Suprapubic skin (tissue), 4 donors: ENCODE results near the gene PCP4L1. TPM values are rescaled to one million over a fixed set of nuclear protein-coding genes. Genes with fewer than 3 reads are reported as not detected.

Source experiments
- DNase-seq, 2 donors: peaks; one replicate each; pipeline ENCODE4 v3.0.0-alpha.2; 2019; ENCODE audit warnings: low spot score in 2 of 2
- H3K27ac ChIP-seq: fragments of 200-600 bp; sonication (generic); one replicate; pipeline ENCODE4 v1.5.1; 2019
- H3K27me3 ChIP-seq: fragments of 200-600 bp; sonication (generic); one replicate; pipeline ENCODE4 v1.5.1; 2019
- H3K36me3 ChIP-seq: fragments of 200-600 bp; sonication (generic); one replicate; pipeline ENCODE4 v1.5.1; 2019
- H3K4me1 ChIP-seq: fragments of 200-600 bp; sonication (generic); one replicate; pipeline ENCODE4 v1.5.1; 2019
- H3K4me3 ChIP-seq: fragments of 200-600 bp; sonication (generic); one replicate; pipeline ENCODE4 v1.5.1; 2019; ENCODE audit warnings: mild to moderate bottlenecking
- H3K9me3 ChIP-seq: fragments of 200-600 bp; sonication (generic); one replicate; pipeline ENCODE4 v1.5.1; 2019
- EP300 ChIP-seq: sonication (generic); formaldehyde crosslinking; IDR thresholded peaks from one replicate; pipeline ENCODE4 v1.6.1; 2017; ENCODE audit warnings: antibody characterized with exemption
- POLR2A ChIP-seq, 2 donors: fragments of 450-650 bp; IDR thresholded peaks; one replicate each; pipeline ENCODE4 v1.6.1; 2017; ENCODE audit warnings: antibody characterized with exemption in 2 of 2, mild to moderate bottlenecking in 2 of 2, moderate library complexity in 2 of 2
- POLR2AphosphoS5 ChIP-seq, 3 donors: sonication (generic); formaldehyde crosslinking; IDR thresholded peaks; one replicate each; pipeline ENCODE4 v1.6.1; 2017; ENCODE audit warnings: antibody characterized with exemption in 3 of 3
- WGBS: methylation state at CpG from one replicate; pipeline ENCODE4 v1.1.5; 2018; 5-methylcytosine and 5-hydroxymethylcytosine counted together
- total RNA-seq, 4 donors: library from RNA; depleted of rRNA; stranded (reverse); fragments of >200 nt; gene quantifications; one replicate each; pipeline ENCODE4 v1.1.0, GENCODE V29; 2016
- TF ChIP-seq, protein P1 (sequence below), 2 donors: fragments of 200-600 bp in 1 of 2; fragments of 450-650 bp in 1 of 2; sonication (generic) in 1 of 2; IDR thresholded peaks; one replicate each; pipeline ENCODE4 v1.5.1; 2016 to 2019; ENCODE audit warnings: antibody characterized with exemption in 2 of 2, mild to moderate bottlenecking in 1 of 2, moderate library complexity in 1 of 2

Gene PCP4L1
- total RNA-seq = 10 to 100 TPM in 1 of 4 donors, 1 to 10 TPM in 3; 2.7 to 10.1 (median 3.7) TPM

DNA sequence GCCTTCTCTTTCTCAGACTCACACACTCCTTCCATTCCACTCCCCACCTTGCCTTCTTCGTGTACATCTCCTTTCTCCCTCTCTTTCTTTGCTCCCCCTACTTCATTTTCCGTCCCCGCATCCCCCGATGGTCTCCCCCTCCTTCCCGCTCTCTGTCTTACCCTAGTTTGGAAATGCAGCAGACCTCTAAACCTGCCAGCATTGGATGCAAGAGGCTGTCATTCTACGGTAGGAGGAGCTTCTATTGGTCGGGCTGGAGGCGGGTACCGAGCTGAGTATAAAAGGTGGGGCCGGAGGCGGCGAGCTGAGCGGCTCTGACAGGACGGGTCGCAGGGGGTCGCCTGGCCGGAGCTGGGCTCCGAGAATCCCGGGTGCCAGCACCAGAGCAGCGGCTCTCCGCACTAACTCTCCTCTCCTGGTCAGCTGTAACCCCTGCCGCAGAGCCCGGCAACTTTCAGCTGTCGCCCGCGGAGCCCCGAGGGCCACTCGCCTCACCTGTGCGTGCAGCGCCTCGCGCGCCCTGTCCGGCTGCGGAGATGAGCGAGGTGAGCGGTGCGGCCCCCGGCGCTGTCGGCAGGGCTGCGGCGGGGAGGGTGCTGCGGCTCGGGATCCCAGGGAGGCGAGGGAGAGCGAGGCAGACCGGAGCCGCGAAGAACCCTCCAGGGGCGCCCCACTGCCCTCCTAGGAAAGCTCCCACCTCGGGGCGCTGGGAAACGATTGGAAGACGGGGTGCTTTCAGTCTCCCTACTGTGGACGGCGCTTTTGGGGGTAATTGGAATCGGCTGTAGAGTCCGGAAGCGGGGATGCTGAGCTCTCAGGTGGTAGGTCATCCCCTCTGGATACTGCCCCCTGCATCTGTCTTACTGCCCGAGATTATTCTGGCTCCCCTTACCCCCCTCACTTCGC is at the start of gene PCP4L1:
PCP4L1 (plus strand) TSS at position 307 of the 906 bp plus-strand sequence; CDS start at position 537, 230 bp downstream.
- Histone ChIP-seq H3K36me3 (no peaks in the 10 kb centered on the region), H3K27me3 (peaks cover 37% of the 10 kb centered on the region), H3K9me3 (peaks cover 8% of the 10 kb centered on the region), H3K4me1 (peaks cover 26% of the 10 kb centered on the region), H3K4me3 (peak within 1 kb of the TSS; percentile 54), H3K27ac (no peak within 1 kb of the TSS)
- WGBS = 3% methylated on average over 50 of the region's 62 CpGs
- no peak for DNase-seq
- TF ChIP-seq EP300 (no peak), POLR2AphosphoS5 (IDR thresholded peaks at IDR 0.05) (no peak), POLR2A (IDR thresholded peaks at IDR 0.05) (no peak)
- TF ChIP-seq, protein P1, sequence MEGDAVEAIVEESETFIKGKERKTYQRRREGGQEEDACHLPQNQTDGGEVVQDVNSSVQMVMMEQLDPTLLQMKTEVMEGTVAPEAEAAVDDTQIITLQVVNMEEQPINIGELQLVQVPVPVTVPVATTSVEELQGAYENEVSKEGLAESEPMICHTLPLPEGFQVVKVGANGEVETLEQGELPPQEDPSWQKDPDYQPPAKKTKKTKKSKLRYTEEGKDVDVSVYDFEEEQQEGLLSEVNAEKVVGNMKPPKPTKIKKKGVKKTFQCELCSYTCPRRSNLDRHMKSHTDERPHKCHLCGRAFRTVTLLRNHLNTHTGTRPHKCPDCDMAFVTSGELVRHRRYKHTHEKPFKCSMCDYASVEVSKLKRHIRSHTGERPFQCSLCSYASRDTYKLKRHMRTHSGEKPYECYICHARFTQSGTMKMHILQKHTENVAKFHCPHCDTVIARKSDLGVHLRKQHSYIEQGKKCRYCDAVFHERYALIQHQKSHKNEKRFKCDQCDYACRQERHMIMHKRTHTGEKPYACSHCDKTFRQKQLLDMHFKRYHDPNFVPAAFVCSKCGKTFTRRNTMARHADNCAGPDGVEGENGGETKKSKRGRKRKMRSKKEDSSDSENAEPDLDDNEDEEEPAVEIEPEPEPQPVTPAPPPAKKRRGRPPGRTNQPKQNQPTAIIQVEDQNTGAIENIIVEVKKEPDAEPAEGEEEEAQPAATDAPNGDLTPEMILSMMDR (IDR thresholded peaks at IDR 0.05) = no peak

DNA sequence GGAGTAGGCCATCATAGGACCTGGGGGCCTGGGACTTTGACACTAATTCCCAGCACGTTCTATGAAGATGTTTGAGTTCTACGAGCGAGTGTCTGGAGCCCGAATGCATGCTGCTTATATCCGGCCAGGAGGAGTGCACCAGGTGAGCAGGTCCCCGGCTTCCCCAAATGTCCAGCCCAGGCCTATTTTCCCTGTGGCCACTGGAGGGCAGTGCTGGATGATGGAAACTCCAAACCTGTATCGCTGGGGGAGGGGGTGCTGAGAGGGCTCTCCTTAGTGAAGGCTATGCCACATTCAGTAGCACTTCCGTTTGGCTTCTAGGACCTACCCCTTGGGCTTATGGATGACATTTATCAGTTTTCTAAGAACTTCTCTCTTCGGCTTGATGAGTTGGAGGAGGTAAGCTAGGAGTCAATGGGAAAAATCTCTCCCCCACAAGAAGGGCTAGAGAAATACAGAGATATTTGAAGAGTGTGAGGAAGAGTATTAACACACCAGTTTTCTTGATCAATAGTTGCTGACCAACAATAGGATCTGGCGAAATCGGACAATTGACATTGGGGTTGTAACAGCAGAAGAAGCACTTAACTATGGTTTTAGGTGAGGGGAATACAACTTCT is 48.6 kb upstream of the PCP4L1 start:
- Histone ChIP-seq H3K4me1 (peaks cover 15% of the 10 kb centered on the region), H3K9me3 (no peaks in the 10 kb centered on the region), H3K27me3 (no peaks in the 10 kb centered on the region), H3K27ac (no peak overlapping the region), H3K4me3 (no peak overlapping the region), H3K36me3 (peaks cover 99% of the 10 kb centered on the region)
- TF ChIP-seq, protein P1 (IDR thresholded peaks at IDR 0.05) = peak; percentile 83 to 84
- TF ChIP-seq POLR2A (IDR thresholded peaks at IDR 0.05) = no peak
- no peak for TF ChIP-seq POLR2AphosphoS5 (IDR thresholded peaks at IDR 0.05)
- WGBS = 43% methylated on average over 11 of the region's 11 CpGs
- DNase-seq = no peak

DNA sequence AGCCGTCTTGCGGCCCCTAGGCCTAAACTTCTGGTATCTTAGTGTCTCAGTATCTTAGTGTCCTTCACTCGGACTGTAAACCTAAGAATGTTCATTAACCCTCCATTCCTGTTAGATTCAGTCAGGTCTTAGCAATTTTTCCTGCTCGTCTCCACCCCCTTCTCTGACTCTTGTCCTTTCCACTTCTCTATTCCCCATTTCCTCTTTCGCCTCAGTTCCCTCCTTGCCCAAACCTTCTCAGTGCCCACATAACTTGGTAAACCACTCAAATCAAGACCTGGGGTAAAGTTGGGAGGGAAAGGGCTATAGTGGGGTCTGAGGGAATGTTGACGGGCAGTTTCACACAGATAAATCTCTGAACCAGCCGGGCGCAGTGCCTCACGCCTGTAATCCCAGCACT is 44.2 kb upstream of the PCP4L1 start:
- peak overlapping the region; percentile 39 for H3K4me3 ChIP-seq
- H3K27ac ChIP-seq = no peak overlapping the region
- H3K36me3 ChIP-seq = peaks cover 59% of the 10 kb centered on the region
- no peaks in the 10 kb centered on the region for H3K27me3 ChIP-seq
- no peaks in the 10 kb centered on the region for H3K9me3 ChIP-seq
- peaks cover 2% of the 10 kb centered on the region for H3K4me1 ChIP-seq
- WGBS = 91% methylated on average over 9 of the region's 9 CpGs
- TF ChIP-seq EP300 = no peak
- no peak for TF ChIP-seq POLR2AphosphoS5 (IDR thresholded peaks at IDR 0.05)
- TF ChIP-seq, protein P1 (IDR thresholded peaks at IDR 0.05) = no peak
- no peak for TF ChIP-seq POLR2A (IDR thresholded peaks at IDR 0.05)
- DNase-seq = no peak

DNA sequence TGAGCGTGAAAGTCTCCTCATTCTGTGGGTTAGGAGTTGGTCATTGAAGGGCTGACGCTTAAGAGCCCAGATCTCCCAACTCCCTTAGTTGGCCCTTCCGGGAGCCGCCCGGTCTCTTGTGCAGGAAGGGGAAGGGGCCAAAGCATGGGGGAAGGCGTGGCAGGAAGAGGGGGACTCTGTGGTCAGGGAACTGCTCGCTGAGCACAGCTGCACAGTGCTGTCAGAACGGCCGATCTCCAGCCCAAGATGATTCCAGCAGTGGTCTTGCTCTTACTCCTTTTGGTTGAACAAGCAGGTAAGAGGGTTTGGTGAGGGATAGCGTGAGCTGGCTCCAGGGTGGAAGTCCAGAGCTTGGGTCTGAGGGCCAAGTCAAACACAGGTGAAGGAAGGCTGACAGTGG is 43.5 kb upstream of the PCP4L1 start, which contains the start of gene FCER1G:
FCER1G (plus strand) TSS at position 220 of the 400 bp plus-strand sequence; CDS start at position 247, 27 bp downstream.
- Histone ChIP-seq H3K4me1 (peaks cover 1% of the 10 kb centered on the region), H3K27me3 (no peaks in the 10 kb centered on the region), H3K27ac (peak within 1 kb of the TSS; percentile 54), H3K9me3 (no peaks in the 10 kb centered on the region), H3K36me3 (peaks cover 52% of the 10 kb centered on the region), H3K4me3 (peak within 1 kb of the TSS; percentile 39)
- 75% methylated on average over 10 of the region's 10 CpGs for WGBS
- DNase-seq = no peak
- TF ChIP-seq POLR2A (IDR thresholded peaks at IDR 0.05) (peak in 1 of 2 donors; percentile 32), EP300 (no peak), POLR2AphosphoS5 (IDR thresholded peaks at IDR 0.05) (no peak)
- TF ChIP-seq, protein P1 (IDR thresholded peaks at IDR 0.05) = no peak
